Nephron (organoid): ENCODE measurements around the gene SYNGAP1.

Experiments used
- H3K27ac Mint-ChIP-seq, 3 experiments: 2 replicates each; pipeline ENCODE4 v1.8.0; 2020; ENCODE audit warnings: mixed read lengths in 3 of 3, mild to moderate bottlenecking in 2 of 3, moderate library complexity in 1 of 3
- H3K27me3 Mint-ChIP-seq: 2 replicates; pipeline ENCODE4 v1.8.0; 2021; ENCODE audit warnings: low read depth, mild to moderate bottlenecking, moderate library complexity, mixed read lengths
- H3K36me3 Mint-ChIP-seq: 2 replicates; pipeline ENCODE4 v1.8.0; 2020; ENCODE audit warnings: low read depth, mixed read lengths
- H3K4me1 Mint-ChIP-seq: 2 replicates; pipeline ENCODE4 v1.8.0; 2020; ENCODE audit warnings: mixed read lengths
- H3K4me3 Mint-ChIP-seq, 3 experiments: 2 replicates each; pipeline ENCODE4 v1.8.0; 2020; ENCODE audit warnings: mild to moderate bottlenecking in 3 of 3, mixed read lengths in 3 of 3, moderate library complexity in 2 of 3
- H3K9me3 Mint-ChIP-seq: 2 replicates; pipeline ENCODE4 v1.8.0; 2020; ENCODE audit warnings: mixed read lengths
- CTCF ChIP-seq, 3 experiments: fragments of 200-600 bp; sonication (generic); IDR thresholded peaks; one replicate each; pipeline ENCODE4 v1.5.0; 2021; ENCODE audit warnings: antibody characterized with exemption in 3 of 3; ENCODE audit not compliant: unreplicated experiment in 3 of 3

Gene SYNGAP1

DNA sequence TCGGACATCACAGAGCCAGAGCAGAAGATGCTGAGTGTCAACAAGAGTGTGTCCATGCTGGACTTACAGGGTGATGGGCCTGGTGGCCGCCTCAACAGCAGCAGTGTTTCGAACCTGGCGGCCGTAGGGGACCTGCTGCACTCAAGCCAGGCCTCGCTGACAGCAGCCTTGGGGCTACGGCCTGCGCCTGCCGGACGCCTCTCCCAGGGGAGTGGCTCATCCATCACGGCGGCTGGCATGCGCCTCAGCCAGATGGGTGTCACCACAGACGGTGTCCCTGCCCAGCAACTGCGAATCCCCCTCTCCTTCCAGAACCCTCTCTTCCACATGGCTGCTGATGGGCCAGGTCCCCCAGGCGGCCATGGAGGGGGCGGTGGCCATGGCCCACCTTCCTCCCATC is 23.2 kb downstream of the SYNGAP1 start:
- TF ChIP-seq CTCF (IDR thresholded peaks at IDR 0.05; ENCODE audit: unreplicated experiment in 3 of 3): no peak
- Mint-ChIP-seq H3K4me1 (no peaks in the 10 kb centered on the region), H3K36me3 (peaks cover 75% of the 10 kb centered on the region), H3K9me3 (no peaks in the 10 kb centered on the region), H3K4me3 (no peak overlapping the region), H3K27ac (no peak overlapping the region), H3K27me3 (no peaks in the 10 kb centered on the region)

DNA sequence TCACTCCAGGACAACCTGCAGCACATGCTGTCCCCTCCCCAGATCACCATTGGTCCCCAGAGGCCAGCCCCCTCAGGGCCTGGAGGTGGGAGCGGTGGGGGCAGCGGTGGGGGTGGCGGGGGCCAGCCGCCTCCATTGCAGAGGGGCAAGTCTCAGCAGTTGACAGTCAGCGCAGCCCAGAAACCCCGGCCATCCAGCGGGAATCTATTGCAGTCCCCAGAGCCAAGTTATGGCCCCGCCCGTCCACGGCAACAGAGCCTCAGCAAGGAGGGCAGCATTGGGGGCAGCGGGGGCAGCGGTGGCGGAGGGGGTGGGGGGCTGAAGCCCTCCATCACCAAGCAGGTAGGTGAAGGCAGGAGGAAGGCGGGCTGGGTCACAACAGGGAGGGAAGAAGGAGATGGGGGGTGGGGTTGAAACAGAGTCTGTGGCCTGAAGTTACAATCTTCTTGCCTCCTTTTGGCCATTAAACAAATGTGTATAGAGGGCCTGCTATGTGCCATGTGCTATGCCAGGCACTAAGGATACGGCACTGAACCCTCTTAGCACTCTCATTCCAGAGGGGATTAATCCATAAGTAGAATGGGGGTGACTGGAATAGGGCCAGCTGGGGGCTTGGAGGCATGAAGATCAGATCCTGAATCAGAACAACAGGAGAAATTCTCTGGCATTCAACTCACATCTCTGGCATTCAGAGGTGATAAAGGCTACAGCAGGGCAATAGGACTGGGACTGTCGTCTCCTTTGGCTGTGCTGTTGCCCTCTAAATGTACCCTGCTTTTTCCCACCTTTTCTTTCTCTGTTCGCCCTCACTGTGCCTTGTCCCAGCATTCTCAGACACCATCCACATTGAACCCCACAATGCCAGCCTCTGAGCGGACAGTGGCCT is 24.0 kb downstream of the SYNGAP1 start:
- Mint-ChIP-seq H3K27me3 (peaks cover 3% of the 10 kb centered on the region), H3K4me1 (no peaks in the 10 kb centered on the region), H3K27ac (no peak overlapping the region), H3K4me3 (no peak overlapping the region), H3K36me3 (peaks cover 75% of the 10 kb centered on the region), H3K9me3 (no peaks in the 10 kb centered on the region)
- TF ChIP-seq CTCF (IDR thresholded peaks at IDR 0.05; ENCODE audit: unreplicated experiment in 3 of 3): no peak

GRCh38 chr6:33445119-33445603 is 25.3 kb downstream of the SYNGAP1 start:
- H3K9me3 Mint-ChIP-seq: no peaks in the 10 kb centered on the region
- H3K4me3 Mint-ChIP-seq: no peak overlapping the region

GRCh38 chr6:33446356-33446755 is 26.5 kb downstream of the SYNGAP1 start:
- Mint-ChIP-seq H3K27me3 (peaks cover 3% of the 10 kb centered on the region), H3K9me3 (no peaks in the 10 kb centered on the region), H3K27ac (no peak overlapping the region), H3K4me1 (no peaks in the 10 kb centered on the region), H3K4me3 (no peak overlapping the region), H3K36me3 (peaks cover 64% of the 10 kb centered on the region)
- no peak for TF ChIP-seq CTCF (IDR thresholded peaks at IDR 0.05; ENCODE audit: unreplicated experiment in 3 of 3)

More at GRCh38 chr6:33445119-33445603, 25.3 kb downstream of the SYNGAP1 start:
- Mint-ChIP-seq H3K27me3 (peaks cover 3% of the 10 kb centered on the region), H3K4me1 (no peaks in the 10 kb centered on the region), H3K36me3 (peaks cover 68% of the 10 kb centered on the region), H3K27ac (no peak overlapping the region)
- no peak for TF ChIP-seq CTCF (IDR thresholded peaks at IDR 0.05; ENCODE audit: unreplicated experiment in 3 of 3)

GRCh38 chr6:33450434-33450833 is 30.6 kb downstream of the SYNGAP1 start:
- Mint-ChIP-seq H3K4me3 (peak overlapping the region; percentile 26 to 71 (median 67)), H3K36me3 (peaks cover 47% of the 10 kb centered on the region), H3K4me1 (peaks cover 19% of the 10 kb centered on the region), H3K9me3 (no peaks in the 10 kb centered on the region), H3K27ac (peak overlapping the region in 1 of 3 experiments; percentile 46), H3K27me3 (peaks cover 3% of the 10 kb centered on the region)
- no peak for TF ChIP-seq CTCF (IDR thresholded peaks at IDR 0.05; ENCODE audit: unreplicated experiment in 3 of 3)
